NCI-H510A (cell line): Measurements from ENCODE around the gene IFNL1.
"Not testable (repeated sequence)": the region's sequence is repeated elsewhere in the genome, so short reads cannot be mapped to it uniquely, and the experiment has no call there.

Experiments
- DNase-seq: peaks from one replicate; lab custom pipeline; 2025; lab: John Stamatoyannopoulos, UW

IFNL1 gene

DNA sequence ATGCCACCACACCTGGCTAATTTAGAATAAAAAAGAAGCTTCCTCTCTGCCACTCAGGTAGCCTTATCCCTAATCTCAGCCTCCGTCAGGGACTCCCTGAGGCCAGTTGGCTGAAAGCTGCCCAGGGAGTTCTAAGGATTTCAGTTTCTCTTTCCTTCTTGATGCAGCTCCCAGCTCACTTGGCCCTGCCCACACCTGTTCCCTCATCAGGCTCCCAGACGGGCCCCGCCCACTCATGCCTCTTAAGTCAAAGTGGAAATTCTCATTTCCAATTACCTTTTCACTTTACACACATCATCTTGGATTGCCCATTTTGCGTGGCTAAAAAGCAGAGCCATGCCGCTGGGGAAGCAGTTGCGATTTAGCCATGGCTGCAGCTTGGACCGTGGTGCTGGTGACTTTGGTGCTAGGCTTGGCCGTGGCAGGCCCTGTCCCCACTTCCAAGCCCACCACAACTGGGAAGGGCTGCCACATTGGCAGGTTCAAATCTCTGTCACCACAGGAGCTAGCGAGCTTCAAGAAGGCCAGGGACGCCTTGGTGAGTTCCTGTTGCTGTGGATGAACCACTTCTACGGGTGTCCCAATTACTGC, at the start of gene IFNL1:
Gene IFNL1, plus strand, starts transcription at position 353 of the 591 bp plus-strand sequence. Its CDS starts 15 bp downstream, at position 368.
- DNase-seq = no peak

DNA sequence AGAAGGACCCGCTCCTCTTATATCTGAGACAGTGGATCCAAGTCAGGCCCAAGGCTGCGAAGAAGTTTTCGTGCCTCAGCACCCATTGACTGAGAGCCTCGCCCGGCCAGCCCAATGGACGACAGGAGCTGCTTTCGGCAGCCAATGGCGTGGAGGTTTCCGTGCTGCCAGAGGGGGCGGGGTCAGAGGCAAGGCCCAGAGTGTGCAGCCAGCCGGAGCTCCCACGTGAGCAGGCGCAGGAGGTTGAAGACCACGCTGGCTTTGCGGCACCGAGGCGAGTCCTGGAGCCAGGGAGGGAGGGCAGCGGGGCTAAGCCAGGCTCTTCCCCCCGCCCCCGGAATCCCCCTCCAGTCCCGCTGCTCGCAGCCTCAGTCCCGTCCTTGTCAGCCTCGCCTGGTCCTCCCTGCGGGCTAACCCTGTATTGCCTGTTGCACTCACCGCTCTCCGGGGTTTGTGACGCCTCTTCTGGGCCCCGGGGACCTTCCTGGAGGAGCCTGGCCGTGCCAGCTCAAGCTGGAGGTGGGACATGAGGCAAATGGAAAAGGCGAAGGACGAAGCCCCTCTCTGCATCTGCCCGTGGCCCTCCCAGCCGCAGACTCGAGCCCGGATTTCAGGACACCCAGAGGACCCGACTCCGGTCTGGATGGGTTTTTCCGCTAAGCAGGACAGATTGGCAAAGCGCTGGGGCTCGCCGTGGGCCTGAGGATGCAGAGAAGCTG, 49.1 kb upstream of the IFNL1 start:
- DNase-seq = no peak

DNA sequence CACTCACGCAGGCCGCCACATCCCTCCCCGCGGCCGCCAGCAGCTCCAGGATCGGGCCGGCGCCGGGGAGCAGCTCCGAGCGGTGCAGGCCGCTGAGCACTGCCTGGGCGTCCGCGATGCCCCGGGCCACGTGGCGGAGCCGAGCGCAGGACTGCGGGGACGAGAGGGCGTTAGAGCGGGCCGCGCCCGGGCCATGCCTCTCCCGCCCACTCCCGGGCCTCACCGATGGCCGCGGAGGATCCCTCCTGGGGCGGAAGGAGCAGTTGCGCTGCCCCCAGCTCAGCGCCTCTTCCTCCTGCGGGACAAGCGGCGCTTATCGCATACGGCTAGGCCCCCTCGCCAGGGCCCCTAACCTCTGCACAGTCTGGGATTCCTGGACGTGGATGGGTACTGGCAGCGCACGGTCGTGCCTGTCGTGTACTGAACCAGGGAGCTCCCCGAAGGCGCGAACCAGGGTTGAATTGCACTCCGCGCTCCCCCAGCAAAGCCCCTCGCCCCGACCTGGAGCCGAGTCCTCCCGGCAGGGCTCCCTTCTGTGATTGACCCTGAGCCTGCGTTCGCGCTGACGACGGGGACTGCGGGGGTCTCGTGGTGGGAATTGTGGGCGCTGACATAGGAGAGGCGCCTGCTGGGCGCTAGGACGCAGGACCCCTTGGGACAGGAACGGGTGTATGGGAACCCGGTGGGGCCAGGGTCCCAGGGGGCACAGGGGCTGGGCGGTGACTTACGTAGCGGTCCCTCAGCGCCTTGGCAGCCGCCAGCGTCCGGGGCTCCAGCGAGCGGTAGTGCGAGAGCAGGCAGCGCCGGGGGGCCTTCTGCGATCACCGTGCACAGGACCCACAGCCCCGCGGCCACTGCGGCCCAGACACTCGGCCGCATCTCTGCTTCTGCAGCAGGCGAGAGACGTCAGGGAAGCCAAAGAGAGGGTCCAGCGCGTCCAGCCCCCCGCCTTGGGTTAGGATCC, 48.2 kb upstream of the IFNL1 start:
- DNase-seq = no peak

DNA sequence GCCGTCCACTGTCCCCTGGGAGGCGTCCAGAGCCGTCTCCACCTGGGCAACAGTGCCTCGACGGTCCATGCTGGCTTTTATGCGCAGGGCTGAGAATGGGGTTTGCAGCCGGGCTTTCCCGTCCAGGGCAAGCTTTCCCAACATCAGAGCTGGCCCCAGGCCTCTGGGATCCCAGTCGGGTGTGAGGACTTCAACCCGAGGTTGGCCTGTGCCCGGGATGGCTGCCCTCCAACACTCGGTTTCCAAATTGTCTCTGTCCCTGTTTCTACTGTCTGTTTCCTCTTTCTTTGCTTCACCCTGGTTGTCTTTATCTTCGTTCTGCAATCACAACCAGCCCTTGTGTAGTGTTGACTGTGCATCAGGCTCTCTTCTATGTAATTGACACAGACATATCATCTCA, 47.4 kb upstream of the IFNL1 start, which contains the start of gene IFNL4:
Gene IFNL4, minus strand, starts transcription at position 51 of the 400 bp plus-strand sequence.
- no peak for DNase-seq

DNA sequence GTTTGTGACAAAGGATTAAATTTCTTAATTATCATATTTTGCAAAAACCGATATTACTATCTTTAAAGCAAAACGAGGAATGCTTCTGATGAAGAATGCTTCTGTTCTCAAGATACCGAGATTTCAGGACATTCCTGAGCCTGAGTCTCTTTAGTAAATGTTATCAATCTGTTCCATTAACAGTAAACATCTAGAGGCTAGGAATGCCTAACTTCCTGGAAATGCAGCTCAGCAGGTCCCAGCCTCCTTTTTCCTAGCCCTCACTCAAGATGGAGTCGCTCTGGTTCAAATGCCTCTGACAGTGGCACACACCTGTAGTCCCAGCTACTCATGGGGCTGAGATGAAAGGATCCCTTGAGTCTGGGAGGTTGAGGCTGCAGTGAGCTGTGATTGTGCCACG, 45.1 kb upstream of the IFNL1 start:
- DNase-seq = no peak

DNA sequence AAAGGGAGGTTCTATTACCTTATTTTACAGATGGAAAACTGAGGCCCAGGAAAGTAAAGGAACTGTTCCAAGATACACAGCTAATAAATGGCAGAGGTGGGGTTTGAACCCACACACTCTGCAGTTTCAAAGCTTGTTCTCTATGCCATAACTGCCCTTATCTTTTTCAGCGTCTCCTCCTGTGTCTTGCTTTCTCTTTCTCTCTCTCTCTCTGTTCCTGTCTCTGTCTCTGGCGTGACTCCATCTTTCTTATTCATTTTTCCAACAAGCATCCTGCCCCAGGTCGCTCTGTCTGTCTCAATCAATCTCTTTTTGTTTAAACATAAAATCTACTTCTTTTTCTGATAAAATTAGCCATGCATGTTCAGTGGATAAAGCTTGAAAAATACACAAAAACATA, 44.4 kb upstream of the IFNL1 start:
- DNase-seq = no peak

DNA sequence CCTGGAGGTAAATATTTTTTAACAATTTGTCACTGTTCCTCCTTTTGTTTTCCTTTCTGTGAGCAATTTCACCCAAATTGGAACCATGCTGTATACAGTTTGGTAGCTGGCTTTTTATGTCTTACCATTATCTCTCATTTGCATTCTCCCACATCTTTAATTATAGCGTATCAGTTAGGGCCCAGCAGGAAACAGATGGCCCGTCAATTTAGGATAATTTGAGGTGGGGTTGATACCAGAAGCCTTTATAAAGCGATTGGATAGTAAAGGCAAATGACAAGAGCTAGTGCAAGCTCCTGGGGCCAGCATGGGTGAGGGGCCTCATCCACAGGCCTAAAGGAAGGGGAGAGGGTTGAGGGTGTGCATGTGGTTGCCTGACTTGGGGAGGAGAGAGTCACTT, 43.7 kb upstream of the IFNL1 start:
- DNase-seq = no peak

DNA sequence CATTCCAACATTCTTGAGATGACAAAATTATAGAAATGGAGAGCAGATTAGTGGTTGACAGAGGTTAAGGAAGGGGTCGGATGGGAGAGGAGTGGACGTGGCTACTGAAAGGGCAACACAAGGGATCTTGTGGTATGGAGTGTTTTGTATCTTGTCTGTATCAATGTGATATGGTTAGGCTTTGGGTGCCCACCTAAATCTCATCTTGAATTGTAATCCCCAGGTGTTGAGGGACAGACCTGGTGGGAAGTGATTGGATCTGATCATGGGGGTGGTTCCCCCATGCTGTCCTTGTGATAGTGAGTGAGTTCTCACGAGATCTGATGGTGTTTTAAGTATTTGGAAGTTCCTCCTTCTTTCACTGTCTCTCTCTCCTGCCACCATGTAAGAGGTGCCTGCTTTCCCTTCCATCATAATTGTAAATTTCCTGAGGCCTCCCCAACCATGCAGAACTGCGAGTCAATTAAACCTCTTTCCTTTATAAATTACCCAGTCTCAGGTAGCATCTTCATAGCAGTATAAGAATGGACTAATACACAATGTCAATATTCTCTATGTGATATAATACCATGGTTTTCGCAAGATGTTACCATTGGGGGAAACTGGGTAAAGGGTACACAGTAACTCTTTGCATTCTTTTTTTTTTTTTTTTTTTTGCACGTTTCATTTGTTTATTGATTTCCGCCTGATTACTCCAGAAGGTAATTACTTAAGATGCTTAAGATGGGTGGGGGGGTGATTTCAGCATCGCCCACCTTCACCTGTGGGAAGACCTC, 42.6 kb upstream of the IFNL1 start:
- no peak for DNase-seq

DNA sequence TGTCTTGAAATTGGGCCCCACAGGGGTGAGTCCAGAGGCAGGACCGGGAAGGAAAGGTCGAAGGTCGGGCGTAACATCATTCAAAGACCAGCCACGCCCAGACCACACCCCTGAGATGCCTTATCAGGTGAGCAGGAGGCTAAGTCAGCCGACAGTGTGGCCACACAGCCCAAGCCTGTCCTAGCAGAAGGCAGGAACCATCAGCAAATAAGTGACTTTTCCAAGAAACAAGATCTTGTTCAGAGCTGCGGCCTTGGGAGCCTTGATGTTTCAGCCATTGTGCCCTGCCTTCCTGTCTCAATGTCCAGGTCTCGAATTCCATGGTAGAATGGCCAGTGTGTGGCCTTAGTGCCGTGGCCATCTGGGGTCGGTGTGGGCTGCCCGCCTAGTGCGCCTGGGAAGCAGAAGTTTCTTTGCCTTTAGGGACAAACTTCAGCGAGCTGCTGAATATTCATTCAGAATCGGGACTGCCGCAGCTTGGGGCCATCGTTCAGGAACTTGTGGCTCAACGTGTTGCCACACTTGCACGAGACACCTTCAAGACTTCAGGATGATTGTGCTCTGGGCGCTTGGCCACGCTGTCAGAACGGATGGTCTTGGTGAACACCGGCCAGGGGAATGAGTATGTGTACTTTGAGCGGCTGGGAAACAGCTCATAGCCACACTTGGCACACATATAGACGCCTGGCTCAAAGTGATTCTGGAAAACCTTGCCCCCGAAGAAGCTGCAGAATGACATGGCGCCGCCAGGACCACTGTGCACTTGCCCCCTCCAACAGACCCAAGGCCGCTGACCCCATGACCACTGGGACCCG, 41.5 kb upstream of the IFNL1 start:
- DNase-seq = no peak

DNA sequence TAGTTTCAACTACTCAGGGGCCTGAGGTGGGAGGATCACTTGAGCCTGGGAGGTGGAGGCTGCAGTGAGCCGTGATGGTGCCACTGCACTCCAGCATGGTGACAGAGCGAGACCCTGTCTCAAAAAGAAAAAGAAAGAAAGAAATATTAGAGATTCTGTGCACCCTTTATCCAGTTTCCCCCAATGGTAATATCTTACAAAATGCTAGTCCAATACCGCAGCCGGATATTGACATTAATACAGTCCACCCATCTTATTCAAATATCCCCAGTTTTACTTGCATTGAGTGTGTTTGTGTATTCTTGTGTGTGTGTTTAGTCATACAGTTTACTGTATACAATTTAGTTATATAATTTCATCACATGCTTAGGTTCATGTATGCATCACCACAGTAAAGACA, 39.0 kb upstream of the IFNL1 start:
- no peak for DNase-seq

DNA sequence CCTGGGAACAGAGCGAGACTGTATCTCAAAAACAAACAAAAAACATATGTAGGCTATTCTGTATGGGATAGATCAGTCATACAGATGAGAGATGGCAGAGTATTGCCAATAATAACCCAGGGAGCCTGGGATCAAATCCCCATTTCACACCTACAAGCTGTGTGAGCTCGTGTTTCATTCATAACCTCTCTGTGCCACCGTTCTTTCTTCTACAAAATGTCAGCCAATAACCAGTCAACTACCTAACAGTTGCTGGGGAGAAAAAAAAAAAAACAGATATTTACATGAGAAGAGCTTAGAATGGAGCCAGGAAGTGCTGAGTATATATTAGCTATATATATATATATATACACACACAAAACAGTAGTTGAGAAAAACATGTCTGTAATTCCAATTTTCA, 34.5 kb upstream of the IFNL1 start:
- DNase-seq = no peak

DNA sequence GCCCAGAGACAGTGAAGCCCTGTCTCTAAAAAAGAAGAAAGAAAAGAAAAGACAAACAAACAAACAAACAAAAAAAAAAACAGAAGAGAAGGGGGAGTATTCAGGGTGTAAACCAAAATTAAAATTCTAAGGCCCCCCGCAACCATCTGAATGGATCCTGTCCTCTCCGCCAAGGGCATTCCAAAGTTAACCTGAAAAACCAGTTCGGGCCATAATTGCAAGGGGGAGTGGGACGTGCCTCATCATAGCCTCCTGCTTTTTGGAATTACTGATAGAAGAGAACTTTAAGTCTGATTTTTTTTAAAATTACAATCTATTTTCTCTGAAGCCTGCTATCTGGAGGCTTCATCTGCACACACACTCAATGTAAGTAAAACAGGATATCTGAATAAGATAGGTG, 33.7 kb upstream of the IFNL1 start:
- no peak for DNase-seq

DNA sequence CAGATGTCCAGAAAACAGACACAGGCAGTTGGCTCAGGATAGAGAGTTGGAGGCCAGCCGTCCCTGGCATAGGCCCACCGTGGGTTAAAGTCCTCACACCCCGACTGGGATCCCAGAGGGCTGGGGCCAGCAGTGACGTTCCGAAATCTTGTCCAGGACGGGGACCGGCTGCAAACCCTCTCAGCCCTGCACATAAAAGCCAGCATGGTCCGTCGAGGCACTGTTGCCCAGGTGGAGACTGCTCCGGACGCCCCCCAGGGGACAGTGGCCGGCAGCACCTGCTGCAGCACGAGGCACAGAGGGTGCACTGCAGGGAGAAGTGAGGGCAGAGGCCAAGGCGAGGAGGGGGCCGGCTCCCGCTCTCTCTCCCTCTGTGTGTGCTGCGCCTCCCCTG, 32.3 kb upstream of the IFNL1 start:
- no peak for DNase-seq

DNA sequence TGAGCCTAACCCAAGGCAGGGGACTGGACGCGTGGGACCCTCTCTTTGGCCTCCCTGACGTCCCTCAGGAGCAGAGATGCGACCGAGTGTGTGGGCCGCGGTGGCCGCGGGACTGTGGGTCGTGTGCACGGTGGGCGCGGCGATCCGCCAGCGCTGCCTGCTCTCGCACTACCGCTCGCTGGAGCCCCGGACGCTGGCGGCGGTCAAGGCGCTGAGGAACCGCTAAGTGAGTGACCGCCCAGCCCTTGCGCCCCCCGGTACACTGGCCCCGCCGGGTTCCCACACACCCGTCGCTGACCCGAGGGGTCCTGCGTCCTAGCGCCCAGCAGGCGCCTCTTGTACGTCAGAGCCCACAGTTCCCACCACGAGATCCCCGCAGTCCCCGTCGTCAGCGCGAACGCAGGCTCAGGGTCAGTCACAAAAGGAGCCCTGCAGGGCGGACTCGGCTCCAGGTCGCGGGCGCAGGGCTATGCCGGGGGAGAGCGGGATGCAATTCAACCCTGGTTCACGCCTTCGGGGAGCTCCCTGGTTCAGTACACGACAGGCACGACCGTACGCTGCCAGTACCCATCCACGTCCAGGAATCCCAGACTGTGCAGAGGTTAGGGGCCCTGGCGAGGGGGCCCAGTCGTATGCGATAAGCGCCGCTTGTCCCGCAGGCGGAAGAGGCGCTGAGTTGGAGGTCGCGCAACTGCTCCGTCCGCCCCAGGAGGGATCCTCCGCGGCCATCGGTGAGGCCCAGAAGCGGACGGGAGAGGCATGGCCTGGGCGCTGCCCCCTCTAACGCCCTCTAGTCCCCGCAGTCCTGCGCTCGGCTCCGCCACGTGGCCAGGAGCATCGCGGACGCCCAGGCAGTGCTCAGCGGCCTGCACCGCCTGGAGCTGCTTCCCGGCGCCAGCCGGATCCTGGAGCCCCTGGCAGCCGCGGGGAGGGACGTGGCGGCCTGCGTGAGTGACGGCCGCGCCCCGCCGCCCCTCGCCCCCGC, 31.6 kb upstream of the IFNL1 start:
- no peak for DNase-seq

DNA sequence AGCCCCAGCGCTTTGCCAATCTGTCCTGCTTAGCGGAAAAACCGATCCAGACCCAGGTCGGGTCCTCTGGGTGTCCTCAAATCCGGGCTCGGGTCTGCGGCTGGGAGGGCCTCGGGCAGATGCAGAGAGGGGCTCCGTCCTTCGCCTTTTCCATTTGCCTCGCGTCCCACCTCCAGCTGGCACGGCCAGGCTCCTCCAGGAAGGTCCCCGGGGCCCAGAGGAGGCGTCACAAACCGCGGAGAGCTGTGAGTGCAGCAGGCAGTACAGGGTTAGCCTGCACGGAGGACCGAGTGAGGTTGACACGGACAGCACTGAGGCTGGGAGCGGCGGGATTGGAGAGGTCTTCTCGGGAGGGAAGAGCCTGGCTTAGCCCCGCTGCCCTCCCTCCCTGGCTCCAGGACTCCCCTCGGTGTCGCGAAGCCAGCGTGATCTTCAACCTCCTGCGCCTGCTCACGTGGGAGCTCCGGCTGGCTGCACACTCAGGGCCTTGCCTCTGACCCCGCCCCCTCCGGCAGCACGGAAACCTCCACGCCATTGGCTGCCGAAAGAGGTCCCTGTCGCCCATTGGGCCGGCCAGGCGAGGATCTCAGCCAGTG, 30.8 kb upstream of the IFNL1 start:
- DNase-seq = no peak

DNA sequence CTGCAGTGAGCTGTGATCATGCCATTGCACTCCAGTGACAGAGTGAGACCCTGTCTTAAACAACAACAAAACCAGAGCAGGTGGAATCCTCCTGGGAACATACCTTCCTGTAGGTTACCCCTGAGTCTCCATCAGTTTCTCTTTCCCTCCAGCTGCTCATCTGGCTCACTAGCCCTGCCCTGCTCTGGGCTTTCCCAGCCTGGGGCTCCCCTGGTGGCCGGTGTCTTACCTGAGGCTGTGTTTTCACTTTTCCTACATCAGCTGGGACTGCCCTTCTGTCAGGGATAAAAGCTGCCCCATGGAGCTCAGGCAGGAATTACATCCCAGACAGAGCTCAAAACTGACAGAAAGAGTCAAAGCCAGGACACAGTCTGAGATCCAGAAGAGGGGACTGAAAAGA, 28.1 kb upstream of the IFNL1 start, which contains the start of gene IFNL2:
Gene IFNL2, plus strand, starts transcription at position 312 of the 400 bp plus-strand sequence. CDS start 173 bp downstream, outside the sequence.
- DNase-seq = not testable (repeated sequence)

DNA sequence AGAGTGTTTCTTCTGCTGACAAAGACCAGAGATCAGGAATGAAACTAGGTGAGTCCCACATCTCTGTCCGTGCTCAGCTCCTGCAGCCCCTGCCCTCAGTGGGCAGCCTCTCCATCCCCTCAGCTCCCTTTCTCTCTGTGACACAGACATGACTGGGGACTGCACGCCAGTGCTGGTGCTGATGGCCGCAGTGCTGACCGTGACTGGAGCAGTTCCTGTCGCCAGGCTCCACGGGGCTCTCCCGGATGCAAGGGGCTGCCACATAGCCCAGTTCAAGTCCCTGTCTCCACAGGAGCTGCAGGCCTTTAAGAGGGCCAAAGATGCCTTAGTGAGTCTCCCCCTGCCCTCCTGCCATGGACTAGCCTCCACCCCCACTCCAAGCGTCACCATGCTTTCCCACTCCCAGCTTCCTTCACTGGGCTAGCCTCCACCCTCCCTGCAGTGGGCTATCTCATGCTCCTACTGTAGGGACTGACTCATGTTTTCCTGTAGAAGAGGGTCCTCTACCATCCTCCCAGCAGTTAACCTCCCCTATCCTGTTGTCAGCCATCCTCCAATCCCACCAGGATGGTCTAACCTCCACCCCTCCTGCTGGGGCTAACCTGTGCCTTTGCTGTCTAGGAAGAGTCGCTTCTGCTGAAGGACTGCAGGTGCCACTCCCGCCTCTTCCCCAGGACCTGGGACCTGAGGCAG, 27.5 kb upstream of the IFNL1 start:
- not testable (repeated sequence) for DNase-seq

DNA sequence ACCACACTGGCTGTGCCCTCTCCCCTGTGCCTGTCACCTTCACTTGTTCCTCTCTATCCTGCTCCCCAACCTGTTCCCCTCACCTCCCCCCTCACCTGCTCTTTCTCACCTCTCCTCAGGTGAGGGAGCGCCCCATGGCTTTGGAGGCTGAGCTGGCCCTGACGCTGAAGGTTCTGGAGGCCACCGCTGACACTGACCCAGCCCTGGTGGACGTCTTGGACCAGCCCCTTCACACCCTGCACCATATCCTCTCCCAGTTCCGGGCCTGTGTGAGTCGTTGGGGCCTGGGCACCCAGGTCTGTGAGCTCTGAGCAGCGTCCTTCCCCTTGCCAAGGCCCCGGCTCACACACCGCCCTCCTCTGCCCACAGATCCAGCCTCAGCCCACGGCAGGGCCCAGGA, 26.8 kb upstream of the IFNL1 start:
- not testable (repeated sequence) for DNase-seq
